ENCODE data around the gene SREBF2. TPM values are rescaled to one million over a fixed set of nuclear protein-coding genes. Genes with fewer than 3 reads are reported as not detected.

The SREBF2 gene
- total RNA-seq, 1 donor = 52.8 TPM

DNA sequence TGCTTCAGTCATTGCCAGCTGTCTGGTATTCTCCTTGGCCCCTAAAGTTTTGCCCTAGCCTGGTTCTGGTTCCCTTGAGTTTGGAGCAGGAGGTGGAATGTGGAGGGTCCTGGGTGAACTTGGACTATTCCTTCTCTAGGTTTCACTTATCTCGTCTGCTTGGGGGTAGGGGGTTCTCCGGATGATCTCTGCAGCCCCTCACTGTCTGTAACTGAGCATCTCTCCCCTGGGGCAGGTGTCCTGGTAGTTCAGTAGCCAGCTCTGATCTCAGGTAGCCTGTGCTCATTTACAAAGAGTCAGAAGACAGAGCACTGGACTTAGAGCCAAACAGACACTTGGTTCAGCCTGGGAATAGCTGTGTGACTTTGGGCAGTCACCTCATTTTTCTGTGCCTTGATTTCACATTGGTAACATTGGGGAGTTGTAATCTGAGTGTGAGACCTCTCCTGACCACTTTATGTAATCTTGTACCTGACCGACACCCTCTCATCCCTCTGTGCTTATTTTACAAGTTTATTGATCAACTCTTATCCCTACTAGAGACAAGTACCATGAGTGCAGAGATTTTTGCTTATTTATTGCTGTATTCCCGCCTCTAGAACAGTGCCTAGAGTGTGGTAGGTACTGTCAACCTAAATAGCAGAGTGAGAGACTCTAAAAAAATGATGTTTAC, 31.6 kb upstream of the SREBF2 start:
- no peak for DNase-seq (ENCODE audit: low read depth)
- H3K4me3 ChIP-seq (ENCODE audit: low read depth, low read length) = peak overlapping the region; percentile 95
- TF ChIP-seq, protein P1, sequence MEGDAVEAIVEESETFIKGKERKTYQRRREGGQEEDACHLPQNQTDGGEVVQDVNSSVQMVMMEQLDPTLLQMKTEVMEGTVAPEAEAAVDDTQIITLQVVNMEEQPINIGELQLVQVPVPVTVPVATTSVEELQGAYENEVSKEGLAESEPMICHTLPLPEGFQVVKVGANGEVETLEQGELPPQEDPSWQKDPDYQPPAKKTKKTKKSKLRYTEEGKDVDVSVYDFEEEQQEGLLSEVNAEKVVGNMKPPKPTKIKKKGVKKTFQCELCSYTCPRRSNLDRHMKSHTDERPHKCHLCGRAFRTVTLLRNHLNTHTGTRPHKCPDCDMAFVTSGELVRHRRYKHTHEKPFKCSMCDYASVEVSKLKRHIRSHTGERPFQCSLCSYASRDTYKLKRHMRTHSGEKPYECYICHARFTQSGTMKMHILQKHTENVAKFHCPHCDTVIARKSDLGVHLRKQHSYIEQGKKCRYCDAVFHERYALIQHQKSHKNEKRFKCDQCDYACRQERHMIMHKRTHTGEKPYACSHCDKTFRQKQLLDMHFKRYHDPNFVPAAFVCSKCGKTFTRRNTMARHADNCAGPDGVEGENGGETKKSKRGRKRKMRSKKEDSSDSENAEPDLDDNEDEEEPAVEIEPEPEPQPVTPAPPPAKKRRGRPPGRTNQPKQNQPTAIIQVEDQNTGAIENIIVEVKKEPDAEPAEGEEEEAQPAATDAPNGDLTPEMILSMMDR (IDR thresholded peaks at IDR 0.05; ENCODE audit: insufficient read depth, low read length) = no peak

DNA sequence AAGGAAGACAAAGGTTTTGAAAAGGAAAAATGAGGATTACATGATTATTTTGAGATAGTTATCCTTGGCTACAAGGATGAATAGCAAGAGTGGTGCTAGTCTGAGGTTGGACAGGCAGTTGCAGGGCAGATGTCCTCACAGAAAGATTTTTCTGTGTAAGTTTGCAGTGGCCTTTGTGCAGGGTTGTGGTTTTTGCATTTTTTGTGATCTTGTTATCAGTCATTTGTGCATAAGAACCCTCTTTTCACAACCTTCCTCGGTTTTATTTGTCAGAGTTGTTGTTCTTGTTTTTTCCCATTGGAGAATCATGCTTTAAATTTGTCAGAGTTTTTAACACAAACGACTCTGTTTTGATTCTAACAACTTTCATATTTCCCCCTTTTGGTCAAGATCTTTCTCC, 31.0 kb upstream of the SREBF2 start:
- DNase-seq (ENCODE audit: low read depth) = no peak
- TF ChIP-seq, protein P1 (IDR thresholded peaks at IDR 0.05; ENCODE audit: insufficient read depth, low read length) = no peak
- H3K4me3 ChIP-seq (ENCODE audit: low read depth, low read length) = no peak overlapping the region

DNA sequence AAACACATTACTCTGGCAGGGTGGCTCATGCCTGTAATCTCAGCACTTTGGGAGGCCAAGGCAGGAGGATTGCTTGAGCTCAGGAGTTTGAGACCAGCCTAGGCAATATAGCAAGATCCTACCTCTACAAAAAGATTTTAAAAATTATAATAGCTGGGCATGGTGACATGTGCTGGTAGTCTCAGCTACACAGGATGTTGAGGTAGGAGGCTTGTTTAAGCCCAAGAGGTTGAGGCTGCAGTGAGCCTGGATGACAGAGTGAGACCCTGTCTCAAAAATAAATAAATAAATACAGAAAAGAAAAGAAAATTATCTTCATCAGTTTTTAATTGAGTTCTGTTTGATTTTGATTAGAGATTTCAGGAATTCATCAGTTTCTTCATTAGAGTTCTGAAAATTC, 27.3 kb upstream of the SREBF2 start:
- H3K4me3 ChIP-seq (ENCODE audit: low read depth, low read length) = no peak overlapping the region
- TF ChIP-seq, protein P1 (IDR thresholded peaks at IDR 0.05; ENCODE audit: insufficient read depth, low read length) = no peak
- no peak for DNase-seq (ENCODE audit: low read depth)

DNA sequence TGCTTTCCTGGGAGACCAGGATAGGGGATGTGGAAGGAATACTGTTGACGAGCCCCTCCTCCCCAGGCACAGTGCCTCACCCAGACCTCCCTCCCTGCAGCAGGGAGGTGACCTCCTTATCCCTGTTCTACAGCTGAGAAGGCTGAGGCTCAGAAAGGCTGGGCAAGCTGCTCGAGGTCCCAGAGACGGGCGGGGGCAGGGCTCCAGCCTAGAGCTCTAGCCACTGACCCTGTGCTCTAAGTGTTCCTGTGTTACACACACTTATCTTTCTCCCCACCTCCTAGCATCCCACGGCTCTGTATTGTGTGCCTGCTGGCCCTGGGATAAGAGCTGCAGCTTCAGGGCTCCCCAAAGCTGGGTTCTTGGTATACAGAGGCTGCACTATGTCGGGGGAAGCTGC, 24.5 kb upstream of the SREBF2 start:
- no peak for DNase-seq (ENCODE audit: low read depth)
- no peak overlapping the region for H3K4me3 ChIP-seq (ENCODE audit: low read depth, low read length)
- TF ChIP-seq, protein P1 (IDR thresholded peaks at IDR 0.05; ENCODE audit: insufficient read depth, low read length) = no peak

DNA sequence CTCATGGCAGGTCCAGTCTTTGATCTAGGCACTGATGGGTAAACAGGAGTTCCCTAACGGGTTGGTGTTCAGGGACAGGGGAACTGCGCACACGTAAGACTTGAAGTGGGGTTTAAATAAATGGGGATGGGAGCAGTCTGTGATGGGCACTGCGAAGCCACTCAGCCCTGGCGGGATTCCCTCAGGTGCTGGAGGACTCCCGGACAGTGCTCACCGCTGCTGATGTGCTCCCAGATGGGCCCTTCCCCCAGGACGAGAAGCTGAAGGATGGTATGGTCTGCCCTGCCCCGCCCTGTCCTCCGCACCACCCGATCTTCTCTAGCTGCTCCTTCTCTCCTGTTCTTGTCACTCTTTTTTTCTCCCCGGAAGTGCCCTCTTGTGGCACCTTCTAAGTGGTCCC, 22.9 kb upstream of the SREBF2 start:
- H3K4me3 ChIP-seq (ENCODE audit: low read depth, low read length) = no peak overlapping the region
- DNase-seq (ENCODE audit: low read depth) = no peak
- TF ChIP-seq, protein P1 (IDR thresholded peaks at IDR 0.05; ENCODE audit: insufficient read depth, low read length) = no peak

DNA sequence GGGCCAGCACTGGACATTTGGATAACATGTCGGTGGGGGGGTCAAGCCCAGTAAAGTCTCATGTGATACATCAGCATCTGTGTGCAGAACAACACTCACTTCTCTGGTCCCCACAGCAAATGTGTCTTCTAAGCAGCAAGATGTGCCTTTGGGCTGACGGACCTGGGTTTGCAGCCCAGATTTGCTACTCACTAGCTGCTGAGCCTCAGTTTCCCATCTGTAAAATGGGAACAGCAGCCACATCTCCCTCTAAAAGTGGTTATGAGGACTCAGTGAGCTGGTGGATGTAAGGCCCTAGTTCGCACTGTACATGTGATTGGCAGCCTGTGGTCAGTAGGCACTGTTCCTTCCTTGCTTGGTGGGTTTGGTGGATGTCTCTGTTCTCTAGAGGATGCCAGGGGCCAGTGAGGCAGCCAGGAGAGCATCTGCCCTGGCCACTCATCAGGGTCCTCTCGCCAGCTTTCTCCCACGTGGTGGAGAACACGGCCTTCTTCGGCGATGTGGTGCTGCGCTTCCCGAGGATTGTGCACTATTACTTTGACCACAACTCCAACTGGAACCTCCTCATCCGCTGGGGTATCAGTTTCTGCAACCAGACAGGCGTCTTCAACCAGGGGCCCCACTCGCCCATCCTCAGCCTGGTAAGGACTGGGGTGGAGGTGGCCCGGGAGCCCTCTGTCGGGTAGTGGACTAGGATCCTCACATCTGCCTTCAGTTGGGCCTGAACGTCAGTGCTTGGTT, 19.9 kb upstream of the SREBF2 start:
- TF ChIP-seq, protein P1 (IDR thresholded peaks at IDR 0.05; ENCODE audit: insufficient read depth, low read length) = no peak

More for the DNA sequence above, 19.9 kb upstream of the SREBF2 start:
- DNase-seq (ENCODE audit: low read depth) = no peak
- no peak overlapping the region for H3K4me3 ChIP-seq (ENCODE audit: low read depth, low read length)
